GM06990 (cell line): ENCODE results near the gene MAML3.

Experiments
- DNase-seq: peaks from one replicate; pipeline ENCODE4 v3.0.0-alpha.2; 2011; ENCODE audit not compliant: insufficient read length; ENCODE audit errors: extremely low read depth
- H3K27me3 ChIP-seq: replicated peaks from 2 replicates; pipeline ENCODE4 v1.6.0; 2011; ENCODE audit warnings: low read length; ENCODE audit not compliant: control insufficient read depth, insufficient read depth
- H3K36me3 ChIP-seq: 2 replicates; pipeline ENCODE4 v1.5.1; 2011; ENCODE audit warnings: low read length; ENCODE audit not compliant: control insufficient read depth, insufficient read depth
- H3K4me3 ChIP-seq: replicated peaks from 2 replicates; pipeline ENCODE4 v1.5.1; 2011; ENCODE audit warnings: low read depth, mild to moderate bottlenecking, control low read depth, low read length
- TF ChIP-seq, protein P1 (sequence below): IDR thresholded peaks from 2 replicates; pipeline ENCODE4 v1.5.1; 2011; ENCODE audit warnings: low read length, control low read depth, mild to moderate bottlenecking, inconsistent platforms; ENCODE audit not compliant: insufficient read depth, poor library complexity, severe bottlenecking

Gene MAML3

GRCh38 chr4:140059159-140059558, 94.8 kb downstream of the MAML3 start:
- DNase-seq, result no peak
- TF ChIP-seq, protein P1, sequence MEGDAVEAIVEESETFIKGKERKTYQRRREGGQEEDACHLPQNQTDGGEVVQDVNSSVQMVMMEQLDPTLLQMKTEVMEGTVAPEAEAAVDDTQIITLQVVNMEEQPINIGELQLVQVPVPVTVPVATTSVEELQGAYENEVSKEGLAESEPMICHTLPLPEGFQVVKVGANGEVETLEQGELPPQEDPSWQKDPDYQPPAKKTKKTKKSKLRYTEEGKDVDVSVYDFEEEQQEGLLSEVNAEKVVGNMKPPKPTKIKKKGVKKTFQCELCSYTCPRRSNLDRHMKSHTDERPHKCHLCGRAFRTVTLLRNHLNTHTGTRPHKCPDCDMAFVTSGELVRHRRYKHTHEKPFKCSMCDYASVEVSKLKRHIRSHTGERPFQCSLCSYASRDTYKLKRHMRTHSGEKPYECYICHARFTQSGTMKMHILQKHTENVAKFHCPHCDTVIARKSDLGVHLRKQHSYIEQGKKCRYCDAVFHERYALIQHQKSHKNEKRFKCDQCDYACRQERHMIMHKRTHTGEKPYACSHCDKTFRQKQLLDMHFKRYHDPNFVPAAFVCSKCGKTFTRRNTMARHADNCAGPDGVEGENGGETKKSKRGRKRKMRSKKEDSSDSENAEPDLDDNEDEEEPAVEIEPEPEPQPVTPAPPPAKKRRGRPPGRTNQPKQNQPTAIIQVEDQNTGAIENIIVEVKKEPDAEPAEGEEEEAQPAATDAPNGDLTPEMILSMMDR, result no peak

DNA sequence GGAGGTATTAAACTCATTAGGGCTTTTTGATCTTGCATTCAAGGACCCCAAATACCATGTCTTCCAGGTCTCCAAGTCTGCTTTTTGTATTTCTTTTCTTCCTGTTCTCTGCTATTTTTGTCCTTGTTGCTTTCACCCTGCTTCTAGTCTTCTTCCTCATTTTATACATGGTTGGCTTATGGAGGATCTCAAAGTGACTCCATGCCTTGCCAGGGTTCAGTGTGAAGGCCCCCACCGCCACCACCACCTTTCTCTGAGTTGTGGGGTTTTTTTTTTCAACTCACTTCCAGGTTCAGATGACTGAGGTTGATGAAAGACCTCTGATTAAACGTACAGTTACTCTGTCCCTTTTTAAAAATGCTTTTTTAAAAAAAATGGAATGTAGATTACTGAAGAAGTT, 96.3 kb downstream of the MAML3 start:
- TF ChIP-seq, protein P1, result no peak
- no peak overlapping the region for H3K4me3 ChIP-seq
- H3K27me3 ChIP-seq, result no peaks in the 10 kb centered on the region; the same call in 1 of the 2 replicates
- H3K36me3 ChIP-seq, result no peaks in the 10 kb centered on the region
- DNase-seq, result no peak

More at GRCh38 chr4:140059159-140059558, 94.8 kb downstream of the MAML3 start:
- H3K36me3 ChIP-seq, result no peaks in the 10 kb centered on the region
- H3K4me3 ChIP-seq, result no peak overlapping the region
- peaks cover 2% of the 10 kb centered on the region for H3K27me3 ChIP-seq

- no peak for DNase-seq
- no peak overlapping the region for H3K4me3 ChIP-seq
- no peaks in the 10 kb centered on the region; the same call in 1 of the 2 replicates for H3K27me3 ChIP-seq
- no peaks in the 10 kb centered on the region for H3K36me3 ChIP-seq
- TF ChIP-seq, protein P1, result no peak
Measured at GRCh38 chr4:140056015-140056414, 98.0 kb downstream of the MAML3 start.

GRCh38 chr4:140054861-140055260, 99.1 kb downstream of the MAML3 start:
- H3K4me3 ChIP-seq, result no peak overlapping the region
- TF ChIP-seq, protein P1, result no peak

GRCh38 chr4:140053185-140053584, 100.8 kb downstream of the MAML3 start:
- TF ChIP-seq, protein P1, result no peak
- Histone ChIP-seq H3K27me3 (no peaks in the 10 kb centered on the region; the same call in 1 of the 2 replicates), H3K4me3 (no peak overlapping the region), H3K36me3 (no peaks in the 10 kb centered on the region)
- DNase-seq, result no peak

More at GRCh38 chr4:140054861-140055260, 99.1 kb downstream of the MAML3 start:
- no peaks in the 10 kb centered on the region for H3K36me3 ChIP-seq
- no peak for DNase-seq
- H3K27me3 ChIP-seq, result no peaks in the 10 kb centered on the region; the same call in 1 of the 2 replicates

GRCh38 chr4:140052050-140052449, 101.9 kb downstream of the MAML3 start:
- Histone ChIP-seq H3K36me3 (no peaks in the 10 kb centered on the region), H3K27me3 (no peaks in the 10 kb centered on the region; the same call in 1 of the 2 replicates), H3K4me3 (no peak overlapping the region)
- no peak for DNase-seq
- TF ChIP-seq, protein P1, result peak; percentile 62
